MV-4-11 (cell line): ENCODE measurements around the gene PACS2.

Experiments used
- DNase-seq: peaks from one replicate; lab custom pipeline; 2025; lab: John Stamatoyannopoulos, UW

The PACS2 gene

GRCh38 chr14:105423488-105424195 is 109.1 kb downstream of the PACS2 start:
- no peak for DNase-seq

GRCh38 chr14:105424861-105425260 is 110.3 kb downstream of the PACS2 start:
- DNase-seq, result no peak

- DNase-seq, result no peak
These were observed 111.3 kb downstream of the PACS2 start for GRCh38 chr14:105425823-105426247.

- DNase-seq, result no peak
These were observed 112.0 kb downstream of the PACS2 start for GRCh38 chr14:105426416-105427130.

- no peak for DNase-seq
These were observed 112.9 kb downstream of the PACS2 start for GRCh38 chr14:105427412-105427811.

- no peak for DNase-seq
These were observed 113.5 kb downstream of the PACS2 start for GRCh38 chr14:105427936-105428485.

- no peak for DNase-seq
These were observed 115.5 kb downstream of the PACS2 start for GRCh38 chr14:105430042-105430441.

- no peak for DNase-seq
These were observed 116.0 kb downstream of the PACS2 start for GRCh38 chr14:105430565-105430964.

GRCh38 chr14:105431256-105431655 is 116.7 kb downstream of the PACS2 start:
- no peak for DNase-seq

GRCh38 chr14:105432657-105433056 is 118.1 kb downstream of the PACS2 start:
- DNase-seq, result no peak

GRCh38 chr14:105433161-105433605 is 118.6 kb downstream of the PACS2 start:
- no peak for DNase-seq

- DNase-seq, result no peak
These were observed 121.9 kb downstream of the PACS2 start for GRCh38 chr14:105436402-105436801.

- no peak for DNase-seq
These were observed 122.6 kb downstream of the PACS2 start for GRCh38 chr14:105436891-105437722.

- DNase-seq, result no peak
These were observed 123.4 kb downstream of the PACS2 start for GRCh38 chr14:105437723-105438500.

GRCh38 chr14:105439179-105439578 is 124.6 kb downstream of the PACS2 start:
- no peak for DNase-seq

- no peak for DNase-seq
These were observed 125.4 kb downstream of the PACS2 start for GRCh38 chr14:105439710-105440553.

GRCh38 chr14:105440554-105440900 is 126.0 kb downstream of the PACS2 start:
- DNase-seq, result no peak

- DNase-seq, result no peak
These were observed 126.4 kb downstream of the PACS2 start for GRCh38 chr14:105440992-105441391.

GRCh38 chr14:105442125-105442524 is 127.6 kb downstream of the PACS2 start:
- DNase-seq, result no peak

- DNase-seq, result no peak
These were observed 128.3 kb downstream of the PACS2 start for GRCh38 chr14:105442834-105443233.

- DNase-seq, result no peak
These were observed 130.3 kb downstream of the PACS2 start for GRCh38 chr14:105444859-105445258.
